Measurements from ENCODE around the gene RAB33B.

DNA sequence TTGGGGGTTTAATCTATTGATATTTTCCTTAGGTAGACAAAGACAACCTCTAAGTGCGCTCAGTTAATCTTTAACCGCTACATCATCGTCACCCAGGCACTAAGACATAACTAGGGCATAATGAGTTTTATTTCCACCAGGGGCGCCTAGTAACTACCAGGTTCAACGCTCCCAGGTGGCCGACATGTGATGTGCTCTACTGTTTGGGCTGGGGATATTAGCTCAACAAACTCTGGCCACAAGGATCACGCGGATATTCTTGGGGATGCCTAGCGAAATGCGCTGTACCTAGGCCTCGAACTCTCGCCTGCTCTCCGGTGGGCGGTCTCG is 915 bp upstream of the RAB33B start:
- TF ChIP-seq CTCF (IDR thresholded peaks at IDR 0.05; ENCODE audit: low read length) (peak; percentile 78), EZH2 (IDR thresholded peaks at IDR 0.05; ENCODE audit: borderline replicate concordance, low read length) (no peak)

Data from OCI-LY1 (cell line).